GM19438 (cell line): ENCODE results near the gene KLHL11.

ENCODE experiments used
- ATAC-seq: cut with Tn5 transposase; IDR thresholded peaks from one replicate; pipeline ENCODE4 v1.9.1; 2021; ENCODE audit warnings: low read depth; ENCODE audit not compliant: unreplicated experiment

Gene KLHL11

GRCh38 chr17:41811549-41812380 is 53.5 kb downstream of the KLHL11 start, which contains the start of gene P3H4:
Gene P3H4 (minus strand): TSS chr17:41811949. CDS start chr17:41811915, 34 bp downstream.
- peak; percentile 70 for ATAC-seq

DNA sequence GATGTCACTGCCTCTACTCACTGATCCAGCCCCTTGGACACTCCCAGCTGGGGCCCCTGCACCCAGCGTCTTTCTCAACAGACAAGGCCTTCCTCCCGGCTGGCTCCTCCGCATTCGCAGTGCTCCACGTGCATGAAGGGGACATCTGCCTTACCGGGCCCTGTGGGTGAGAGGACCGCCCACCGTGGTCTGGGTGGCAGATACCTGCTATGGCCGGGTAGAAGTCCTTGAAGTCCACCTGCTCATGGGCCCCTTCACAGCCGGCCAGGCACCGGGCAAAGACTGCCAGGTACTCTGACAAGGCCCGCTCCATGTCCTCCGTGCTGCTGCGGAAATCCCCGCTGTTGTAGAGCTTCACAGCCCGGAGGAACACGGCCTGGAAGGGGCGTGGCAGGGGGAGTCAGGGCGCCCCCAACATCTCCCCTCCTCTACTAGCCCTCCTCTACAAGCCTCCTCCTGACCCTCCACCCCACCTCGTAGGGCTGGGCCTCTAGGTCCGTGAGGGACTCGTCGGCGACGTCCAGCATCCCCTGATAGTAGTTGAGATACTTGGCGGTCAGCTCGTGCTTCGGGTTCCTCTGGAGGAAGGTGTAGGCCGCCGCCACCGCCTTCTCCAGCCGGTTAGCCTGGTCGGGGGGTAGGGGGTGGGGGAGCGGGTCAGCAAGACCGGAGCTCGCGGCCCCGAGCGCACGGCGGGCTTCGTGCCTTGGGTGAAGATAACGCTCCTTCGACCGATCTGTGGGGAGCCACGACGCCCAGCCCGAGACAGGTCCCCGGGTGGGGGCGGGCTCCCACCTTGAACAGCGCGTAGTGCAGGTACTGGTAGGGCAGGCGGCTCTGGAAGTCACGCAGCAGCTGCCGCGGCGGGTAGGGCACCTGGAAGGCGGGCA is 54.3 kb downstream of the KLHL11 start:
- ATAC-seq, result no peak

- ATAC-seq, result no peak
Observed at GRCh38 chr17:41806685-41807445, 58.4 kb downstream of the KLHL11 start.
